Activated CD4-positive, alpha-beta T cell treated with anti-CD3 and anti-CD28 coated beads, Interleukin-10, Interleukin-2, amounts not matched to agents 100 ng/mL and 50 ng/mL, durations not matched to agents 16 hours and 8 hours (primary cell): ENCODE measurements around the gene BHLHA15.
A peak's percentile ranks its signal among the peaks of the same experiment; 100 is the strongest.

Source experiments
- DNase-seq: peaks from one replicate; pipeline ENCODE4 v3.0.0-alpha.2; 2020

BHLHA15 gene

DNA sequence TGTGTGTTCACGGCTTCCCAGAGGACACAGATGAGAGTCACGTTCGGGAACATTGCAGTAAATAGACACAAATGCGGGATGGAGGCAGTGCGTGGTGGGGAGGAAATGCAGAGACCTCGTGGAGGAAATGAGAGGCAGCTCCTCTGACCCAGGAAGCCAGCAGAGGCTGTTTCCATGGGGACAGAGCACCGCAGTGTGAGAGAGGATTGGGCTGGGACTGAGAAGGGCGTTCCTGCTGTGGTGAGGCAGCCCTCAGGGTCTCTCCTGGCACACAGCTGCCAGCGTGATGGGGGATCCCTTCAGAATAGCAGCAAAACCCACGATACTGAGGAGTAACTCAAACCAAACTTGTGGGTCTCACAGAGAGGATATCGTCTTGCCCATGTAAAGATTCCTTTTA, 21.7 kb upstream of the BHLHA15 start:
- DNase-seq, result no peak

DNA sequence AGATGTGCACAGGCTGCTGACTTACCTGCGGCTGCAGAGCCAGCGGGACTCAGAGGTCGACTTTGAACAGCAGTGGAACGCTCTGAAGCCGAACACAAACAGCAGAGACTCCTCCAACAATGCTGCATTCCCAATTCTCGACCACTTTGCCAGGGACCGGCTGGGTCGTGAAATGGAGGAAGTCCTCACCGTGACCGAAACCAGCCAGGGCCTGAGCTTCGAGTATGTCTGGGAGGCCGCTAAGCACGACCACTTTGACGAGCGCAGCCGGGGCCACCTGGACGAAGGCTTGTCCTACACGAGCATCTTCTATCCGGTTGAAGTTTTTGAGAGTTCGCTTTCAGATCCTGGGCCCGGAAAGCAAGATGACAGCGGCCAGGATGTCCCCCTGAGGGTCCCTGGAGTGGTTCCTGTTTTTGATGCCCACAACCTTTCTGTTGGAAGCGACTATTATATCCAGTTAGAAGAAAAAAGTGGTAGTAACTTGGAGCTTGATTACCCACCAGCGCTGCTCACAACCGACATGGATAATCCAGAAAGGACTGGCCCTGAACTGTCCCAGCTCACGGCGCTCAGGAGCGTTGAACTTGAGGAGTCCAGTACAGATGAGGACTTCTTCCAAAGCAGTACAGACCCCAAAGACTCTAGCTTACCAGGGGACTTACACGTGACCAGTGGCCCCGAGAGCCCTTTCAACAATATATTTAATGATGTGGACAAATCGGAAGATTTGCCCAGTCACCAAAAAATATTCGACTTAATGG, 19.4 kb upstream of the BHLHA15 start:
- DNase-seq, result no peak

DNA sequence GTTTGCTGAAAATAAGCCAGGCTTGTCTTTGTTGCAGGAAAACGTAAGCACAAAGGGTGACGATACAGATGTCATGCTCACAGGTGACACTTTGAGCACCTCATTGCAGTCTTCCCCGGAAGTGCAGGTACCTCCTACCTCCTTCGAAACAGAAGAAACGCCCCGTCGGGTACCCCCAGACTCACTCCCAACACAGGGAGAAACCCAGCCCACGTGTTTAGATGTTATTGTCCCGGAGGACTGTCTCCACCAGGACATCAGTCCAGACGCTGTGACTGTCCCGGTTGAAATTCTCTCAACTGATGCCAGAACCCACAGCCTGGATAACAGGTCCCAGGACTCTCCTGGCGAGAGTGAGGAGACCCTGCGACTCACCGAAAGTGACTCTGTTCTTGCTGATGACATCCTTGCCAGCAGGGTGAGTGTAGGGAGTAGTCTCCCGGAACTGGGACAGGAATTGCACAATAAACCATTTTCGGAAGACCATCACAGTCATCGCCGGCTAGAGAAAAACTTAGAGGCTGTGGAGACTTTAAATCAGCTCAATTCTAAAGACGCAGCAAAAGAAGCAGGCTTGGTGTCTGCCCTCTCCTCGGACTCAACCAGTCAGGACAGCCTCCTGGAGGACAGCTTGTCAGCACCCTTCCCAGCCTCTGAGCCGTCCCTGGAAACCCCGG, 18.3 kb upstream of the BHLHA15 start:
- no peak for DNase-seq

DNA sequence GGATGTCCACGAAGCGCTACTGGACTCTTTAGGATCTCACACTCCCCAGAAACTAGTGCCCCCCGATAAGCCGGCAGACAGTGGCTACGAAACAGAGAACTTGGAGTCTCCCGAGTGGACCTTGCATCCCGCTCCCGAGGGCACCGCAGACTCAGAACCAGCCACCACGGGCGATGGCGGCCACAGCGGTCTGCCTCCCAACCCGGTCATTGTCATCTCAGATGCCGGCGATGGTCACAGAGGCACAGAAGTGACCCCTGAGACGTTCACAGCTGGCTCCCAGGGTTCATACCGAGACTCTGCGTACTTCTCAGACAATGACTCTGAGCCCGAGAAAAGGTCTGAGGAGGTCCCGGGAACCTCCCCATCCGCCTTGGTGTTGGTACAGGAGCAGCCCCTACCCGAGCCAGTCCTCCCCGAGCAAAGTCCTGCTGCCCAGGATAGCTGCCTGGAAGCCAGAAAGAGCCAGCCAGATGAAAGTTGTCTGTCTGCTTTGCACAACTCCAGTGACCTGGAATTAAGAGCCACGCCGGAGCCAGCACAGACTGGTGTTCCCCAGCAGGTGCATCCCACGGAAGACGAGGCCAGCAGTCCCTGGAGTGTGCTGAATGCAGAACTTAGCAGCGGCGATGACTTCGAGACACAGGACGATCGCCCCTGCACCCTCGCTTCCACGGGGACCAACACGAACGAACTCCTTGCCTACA, 17.6 kb upstream of the BHLHA15 start:
- no peak for DNase-seq

DNA sequence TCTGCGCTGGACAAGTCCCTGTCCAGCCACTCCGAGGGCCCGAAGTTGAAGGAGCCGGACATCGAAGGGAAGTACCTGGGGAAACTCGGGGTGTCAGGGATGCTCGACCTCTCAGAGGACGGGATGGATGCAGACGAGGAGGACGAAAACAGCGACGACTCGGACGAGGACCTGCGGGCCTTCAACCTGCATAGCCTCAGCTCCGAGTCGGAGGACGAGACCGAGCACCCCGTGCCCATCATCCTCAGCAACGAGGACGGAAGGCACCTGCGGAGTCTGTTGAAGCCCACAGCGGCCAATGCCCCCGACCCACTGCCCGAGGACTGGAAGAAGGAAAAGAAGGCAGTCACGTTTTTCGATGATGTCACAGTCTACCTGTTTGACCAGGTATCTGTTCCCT, 17.1 kb upstream of the BHLHA15 start:
- no peak for DNase-seq

DNA sequence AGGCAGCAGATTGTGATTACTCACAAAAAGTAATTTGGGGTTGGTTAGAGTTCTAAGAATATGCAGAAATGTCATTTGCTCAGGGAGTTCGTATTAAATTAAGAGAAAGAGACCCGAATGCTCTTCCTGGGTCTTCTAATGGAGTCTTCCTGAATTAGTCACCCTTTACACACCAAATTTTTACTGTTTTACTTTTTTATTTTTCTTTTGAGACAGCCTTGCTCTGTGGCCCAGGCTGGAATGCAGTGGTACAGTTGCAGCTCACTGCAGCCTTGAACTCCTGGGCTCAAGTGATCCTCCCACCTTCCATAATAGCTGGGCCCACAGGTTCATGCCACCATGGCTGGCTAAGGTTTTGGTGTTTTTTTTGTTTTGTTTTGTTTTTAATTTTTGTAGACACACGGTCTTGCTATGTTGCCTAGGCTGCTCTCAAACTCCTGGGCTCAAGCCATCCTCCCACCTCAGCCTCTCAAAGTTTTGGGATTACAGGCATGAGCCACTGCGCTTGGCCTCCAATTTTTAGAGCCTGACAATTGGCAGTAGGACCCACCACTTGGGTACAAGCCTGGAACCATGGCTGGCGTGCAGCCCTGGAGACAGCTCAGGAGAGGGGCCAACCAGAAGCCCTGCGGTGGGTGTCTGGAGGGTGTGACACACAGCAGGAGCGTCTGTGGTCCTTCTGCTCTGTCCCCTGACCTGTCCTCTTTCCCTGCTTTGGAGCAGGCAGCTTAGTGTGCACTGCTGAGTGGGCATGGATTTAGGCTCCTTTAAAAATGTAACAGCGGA, 16.4 kb upstream of the BHLHA15 start:
- DNase-seq, result no peak

DNA sequence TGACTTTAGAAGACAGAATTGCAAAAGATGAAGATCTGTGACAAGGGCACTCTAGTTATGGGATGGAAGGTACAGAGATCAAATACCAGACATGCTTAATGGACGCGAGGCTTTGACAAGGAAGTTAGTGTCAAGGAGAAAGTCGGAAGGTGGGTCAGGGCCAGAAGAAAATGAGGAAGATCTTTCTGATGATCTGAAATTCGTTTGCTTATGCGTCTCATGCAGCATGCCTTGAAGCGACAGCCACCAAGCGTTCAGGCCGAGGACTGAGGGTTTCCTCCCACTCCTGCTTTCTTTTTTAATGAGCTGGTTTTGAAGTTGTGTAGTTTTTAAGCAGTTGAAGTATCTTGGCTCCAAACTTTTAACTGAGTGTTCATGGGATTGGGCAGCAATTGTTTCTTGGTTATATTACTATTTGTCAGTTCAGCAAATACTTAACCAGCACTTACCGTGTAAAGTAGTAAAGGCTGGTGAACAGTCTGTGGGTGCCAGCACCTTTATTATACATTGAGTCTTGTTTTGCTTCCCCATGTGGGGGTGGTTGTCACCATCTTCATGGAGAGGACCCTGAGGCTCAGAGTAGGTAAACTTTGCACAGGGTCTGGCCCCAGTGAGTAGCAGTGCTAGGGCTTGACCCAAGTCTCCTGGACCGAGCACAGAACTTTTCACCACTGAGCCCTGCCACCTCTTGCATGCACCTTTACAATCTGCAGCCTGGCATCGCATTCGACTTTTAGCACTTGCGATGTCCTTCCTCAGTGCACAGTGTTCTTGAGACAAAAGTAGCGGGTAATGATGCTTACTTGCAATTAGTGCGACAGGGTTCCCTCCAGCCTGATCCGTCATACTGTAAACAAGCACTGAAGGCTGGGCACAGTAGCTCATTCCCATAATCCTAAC, 14.3 kb upstream of the BHLHA15 start:
- DNase-seq, result no peak

DNA sequence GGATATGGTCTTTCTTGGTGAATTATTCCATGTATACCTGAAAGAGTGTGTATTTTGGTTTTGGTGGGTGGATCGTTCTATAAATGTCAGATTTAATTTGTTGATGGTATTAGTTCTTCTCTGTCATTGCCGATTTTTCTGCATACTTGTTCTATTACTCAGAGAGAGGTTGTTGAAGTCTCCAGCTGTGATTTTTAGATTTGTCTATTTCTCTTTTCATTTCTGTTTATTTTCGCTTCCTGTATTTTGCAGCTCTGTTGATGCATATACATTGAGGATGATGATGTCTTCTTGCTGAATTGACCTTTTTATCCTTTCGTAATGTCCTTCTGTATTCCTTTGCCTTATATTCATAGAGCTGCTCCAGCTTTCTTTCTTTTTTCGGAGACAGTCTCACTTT, 12.1 kb upstream of the BHLHA15 start:
- DNase-seq, result no peak

DNA sequence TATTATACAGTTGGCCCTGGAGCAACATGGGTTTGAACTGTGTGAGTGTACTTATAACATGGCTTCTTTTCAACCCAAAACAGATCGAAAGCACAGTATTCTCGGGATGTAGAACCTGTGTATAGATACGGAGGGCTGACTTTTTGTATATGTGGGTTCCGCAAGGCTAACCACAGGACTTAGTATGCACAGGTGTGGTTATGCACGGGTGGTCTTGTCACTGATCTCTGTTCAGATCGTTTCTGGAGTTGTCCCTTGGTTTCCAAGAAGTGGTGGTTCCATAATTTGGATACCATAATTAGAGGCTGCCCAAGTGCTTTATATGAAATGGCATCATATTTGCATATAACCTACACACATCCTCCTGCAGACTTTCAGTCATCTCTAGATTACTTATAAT, 10.9 kb upstream of the BHLHA15 start:
- DNase-seq, result peak; percentile 20

DNA sequence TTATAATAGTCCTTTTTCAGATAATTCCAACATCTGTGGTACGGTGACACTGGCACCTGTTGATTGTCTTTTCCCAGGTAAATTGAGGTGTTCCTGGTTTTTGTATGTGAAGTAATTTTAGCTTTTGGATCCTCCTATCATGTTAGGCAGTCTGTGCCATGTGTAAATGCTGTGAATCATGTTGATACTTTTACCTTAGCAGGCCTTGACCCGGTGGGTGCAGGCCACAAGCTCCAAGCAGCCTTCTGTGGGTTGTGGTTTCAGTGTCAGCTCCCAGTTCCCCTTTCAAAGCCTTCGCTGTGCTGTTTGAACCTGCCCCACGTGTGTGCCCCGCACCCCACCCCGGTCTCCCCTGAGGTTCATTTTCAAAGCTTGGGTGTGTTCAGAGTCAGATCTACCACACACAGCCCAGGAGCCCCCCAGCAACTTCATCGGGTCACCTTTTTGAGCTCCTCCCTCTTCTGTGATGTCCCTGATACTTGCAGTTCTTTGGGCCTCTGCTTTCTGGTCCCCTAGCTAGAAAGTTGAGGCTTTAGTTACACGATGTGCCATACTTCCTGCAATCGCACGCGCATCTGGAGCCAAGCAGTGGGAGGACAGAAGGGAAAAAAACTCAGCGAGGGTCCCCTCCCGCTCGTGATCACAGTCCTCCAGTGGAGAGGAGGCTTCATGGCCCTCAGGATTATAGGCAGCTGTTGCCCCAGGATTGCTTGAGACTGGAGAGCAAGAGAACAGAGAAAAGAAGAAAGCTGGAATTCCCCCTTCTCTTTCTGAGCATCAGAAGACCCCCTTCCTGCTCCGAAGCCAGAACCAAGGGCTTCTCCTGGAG, 8.7 kb upstream of the BHLHA15 start:
- DNase-seq, result peak; percentile 82

DNA sequence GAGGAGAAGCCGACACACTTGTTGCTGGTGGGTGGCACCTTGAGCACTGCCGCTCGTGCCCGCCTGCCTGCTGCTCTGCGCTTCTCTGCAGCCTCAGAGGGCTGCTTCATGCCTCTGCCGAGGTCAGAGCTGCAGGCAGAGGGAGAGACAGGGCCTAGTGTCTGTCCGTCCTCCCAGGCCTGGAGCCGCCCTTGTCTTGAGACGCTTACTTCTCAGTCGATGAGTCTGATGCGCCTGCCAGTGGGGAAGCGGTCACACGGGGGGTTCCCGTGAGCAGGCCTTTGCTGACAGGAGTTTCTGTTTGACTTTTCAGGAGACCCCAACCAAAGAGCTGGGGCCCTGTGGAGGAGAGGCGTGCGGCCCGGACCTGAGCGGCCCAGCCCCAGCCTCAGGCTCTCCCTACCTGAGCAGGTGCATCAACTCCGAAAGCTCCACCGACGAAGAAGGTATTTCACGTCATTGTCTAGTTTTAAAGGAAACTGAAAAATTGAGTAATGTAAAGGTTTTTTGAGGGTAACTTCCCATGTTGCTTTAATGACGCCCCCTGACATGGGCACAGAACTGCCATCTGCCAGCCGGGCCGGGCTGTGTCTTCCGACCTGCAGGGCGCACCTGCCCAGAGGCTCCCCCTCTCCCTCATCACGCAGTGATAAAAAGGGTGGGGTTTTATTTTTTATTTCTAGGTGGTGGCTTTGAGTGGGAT, 7.8 kb upstream of the BHLHA15 start:
- no peak for DNase-seq

DNA sequence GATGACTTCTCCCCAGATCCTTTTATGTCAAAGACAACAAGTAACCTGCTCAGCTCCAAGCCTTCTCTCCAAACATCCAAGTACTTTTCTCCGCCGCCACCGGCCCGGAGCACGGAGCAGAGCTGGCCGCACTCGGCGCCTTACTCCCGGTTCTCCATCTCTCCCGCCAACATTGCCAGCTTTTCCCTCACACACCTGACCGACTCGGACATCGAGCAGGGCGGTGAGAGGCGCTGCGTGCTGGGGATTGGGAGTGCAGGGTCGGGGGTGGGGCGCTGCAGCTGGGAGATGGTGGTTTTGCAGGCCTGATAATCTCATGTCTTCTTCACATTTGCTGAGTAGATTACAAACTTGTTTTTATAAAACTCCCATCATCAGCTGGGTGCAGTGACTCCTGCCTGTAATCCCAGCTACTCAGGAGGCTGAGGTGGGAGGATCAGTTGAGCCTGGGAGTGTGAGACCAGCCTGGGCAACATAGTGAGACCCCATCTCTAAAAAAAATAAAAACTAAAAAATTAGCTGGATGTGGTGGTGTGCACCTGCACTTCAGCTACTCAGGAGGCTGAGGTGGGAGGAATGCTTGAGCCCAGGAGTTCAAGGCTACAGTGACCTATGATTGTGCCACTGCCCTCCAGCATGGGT, 7.2 kb upstream of the BHLHA15 start:
- no peak for DNase-seq

DNA sequence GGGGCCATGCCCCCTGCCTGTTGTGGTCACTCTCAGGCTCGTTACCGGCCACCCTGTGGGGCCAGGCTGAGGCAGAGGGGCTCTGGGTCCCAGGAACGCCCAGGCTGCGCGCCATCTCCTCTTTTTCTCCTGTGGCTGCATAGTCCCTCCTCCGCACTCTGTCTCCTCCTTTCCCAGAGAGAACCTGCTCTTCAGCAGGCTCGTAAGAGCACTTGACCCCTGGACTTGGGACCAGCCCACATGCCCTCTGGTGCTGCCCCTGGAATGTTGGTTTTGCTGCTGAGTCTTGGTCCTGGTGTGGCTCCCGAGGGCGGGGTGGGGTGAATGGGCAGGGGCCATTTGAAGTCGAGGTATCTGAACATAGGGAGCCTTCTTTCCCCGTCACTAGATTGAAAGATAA, 6.6 kb upstream of the BHLHA15 start:
- no peak for DNase-seq

DNA sequence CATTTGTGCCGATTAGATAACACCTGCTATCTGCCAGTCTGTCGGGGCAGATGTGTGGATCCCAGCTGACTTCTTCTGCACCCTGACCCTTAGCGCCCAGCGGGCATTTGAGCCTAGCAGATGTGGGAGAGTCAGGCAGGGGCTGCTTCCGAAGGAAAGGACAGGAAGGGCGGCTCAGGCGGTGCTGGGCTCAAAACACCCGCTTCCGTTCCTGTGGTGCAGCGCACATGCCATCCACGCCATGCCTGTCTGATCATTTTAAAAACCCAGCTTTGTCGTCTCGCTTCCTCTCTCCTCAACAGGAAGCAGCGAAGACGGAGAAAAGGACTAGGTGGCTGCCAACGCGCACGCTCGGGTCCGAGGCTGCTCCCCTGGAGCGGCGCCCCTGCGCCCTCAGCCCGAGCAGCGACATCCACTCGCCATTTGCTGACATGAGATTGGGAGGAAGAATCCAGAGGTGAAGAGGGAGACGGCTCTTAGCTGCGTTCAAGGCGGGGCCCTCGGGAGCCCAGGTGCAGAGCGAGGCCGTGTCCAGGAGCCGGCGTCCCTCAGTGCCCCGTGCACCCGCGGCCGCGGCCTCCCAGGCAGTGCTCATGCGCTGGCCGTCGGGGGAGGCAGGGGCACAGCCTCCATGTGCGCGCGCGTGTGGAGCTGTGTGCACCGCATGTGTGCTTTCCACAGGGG, 5.9 kb upstream of the BHLHA15 start:
- no peak for DNase-seq

DNA sequence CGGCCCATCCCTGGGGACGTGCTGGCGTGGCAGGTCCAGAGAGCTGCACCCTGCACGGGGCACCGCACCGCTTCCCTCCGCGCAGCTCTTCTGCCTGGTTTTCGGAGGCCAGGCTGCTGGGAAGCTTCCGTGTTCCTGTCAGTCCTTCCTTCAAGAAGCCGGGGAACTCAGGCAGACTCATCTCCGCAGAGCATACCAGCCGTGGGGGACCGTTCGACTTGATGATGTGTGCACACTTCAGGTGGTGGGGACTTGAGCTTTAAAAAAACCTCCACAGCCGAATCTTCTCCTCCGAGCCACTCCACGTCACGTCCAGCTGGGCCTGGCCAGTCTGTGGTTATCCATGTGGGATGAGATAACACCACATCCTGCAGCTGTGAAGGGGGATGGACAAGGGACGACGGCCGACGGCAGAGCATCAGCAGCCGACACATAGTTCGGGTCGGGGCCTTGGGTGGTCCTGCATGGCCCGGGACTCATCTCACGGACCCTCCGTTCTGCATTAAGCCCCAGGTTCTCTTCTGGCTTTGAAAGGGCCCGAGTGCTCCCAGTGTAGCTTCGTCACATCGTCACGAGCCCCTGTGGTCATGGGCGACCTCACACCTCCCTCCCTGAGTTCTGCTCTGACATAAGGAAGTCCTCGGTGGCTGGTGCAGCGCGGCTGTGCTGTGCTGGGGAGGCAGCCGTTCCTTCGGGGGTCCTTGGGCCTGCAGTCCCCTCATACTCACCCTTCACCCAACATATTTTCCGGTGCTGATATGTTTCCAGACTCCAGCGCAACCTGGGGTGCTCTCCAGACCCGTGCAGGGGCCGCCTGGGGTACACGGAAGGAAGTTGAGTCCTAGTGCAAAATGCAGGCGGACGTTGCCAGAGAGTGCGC, 4.5 kb upstream of the BHLHA15 start:
- DNase-seq, result no peak

DNA sequence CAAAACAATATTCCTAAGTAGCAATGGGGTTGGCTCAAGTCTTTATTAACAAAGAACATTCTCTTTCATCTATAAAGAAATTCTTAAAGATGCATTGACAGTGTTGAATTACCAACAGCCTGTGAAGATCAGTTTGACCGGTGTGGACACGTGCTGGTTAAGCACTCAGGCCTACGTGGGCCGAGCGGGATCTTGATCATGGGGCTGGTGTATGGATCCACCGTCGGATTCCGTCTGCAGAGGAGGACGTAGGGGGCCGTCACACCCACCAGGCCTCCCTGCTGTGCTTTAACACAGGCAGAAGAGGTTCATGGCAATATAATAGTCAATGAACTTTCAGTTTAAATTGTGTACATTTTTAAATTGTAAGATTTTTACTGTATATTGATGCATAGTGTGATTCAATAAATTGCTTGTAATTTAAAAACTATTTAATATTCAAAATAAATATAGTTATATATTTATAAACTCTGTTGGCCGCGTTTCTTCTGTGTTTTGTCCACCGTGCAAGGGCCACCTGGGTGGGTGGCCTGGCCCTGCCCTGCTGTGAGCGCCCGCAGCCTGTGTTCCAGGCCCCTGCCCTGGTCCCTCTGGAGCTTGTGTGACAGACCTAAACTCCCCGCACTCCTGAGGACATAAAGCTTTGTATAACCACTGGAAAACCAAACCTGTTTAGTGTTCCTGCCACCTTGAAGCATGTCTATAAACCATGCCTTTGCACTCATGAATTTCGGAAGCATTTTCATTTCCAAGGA, 1.9 kb upstream of the BHLHA15 start:
- no peak for DNase-seq

DNA sequence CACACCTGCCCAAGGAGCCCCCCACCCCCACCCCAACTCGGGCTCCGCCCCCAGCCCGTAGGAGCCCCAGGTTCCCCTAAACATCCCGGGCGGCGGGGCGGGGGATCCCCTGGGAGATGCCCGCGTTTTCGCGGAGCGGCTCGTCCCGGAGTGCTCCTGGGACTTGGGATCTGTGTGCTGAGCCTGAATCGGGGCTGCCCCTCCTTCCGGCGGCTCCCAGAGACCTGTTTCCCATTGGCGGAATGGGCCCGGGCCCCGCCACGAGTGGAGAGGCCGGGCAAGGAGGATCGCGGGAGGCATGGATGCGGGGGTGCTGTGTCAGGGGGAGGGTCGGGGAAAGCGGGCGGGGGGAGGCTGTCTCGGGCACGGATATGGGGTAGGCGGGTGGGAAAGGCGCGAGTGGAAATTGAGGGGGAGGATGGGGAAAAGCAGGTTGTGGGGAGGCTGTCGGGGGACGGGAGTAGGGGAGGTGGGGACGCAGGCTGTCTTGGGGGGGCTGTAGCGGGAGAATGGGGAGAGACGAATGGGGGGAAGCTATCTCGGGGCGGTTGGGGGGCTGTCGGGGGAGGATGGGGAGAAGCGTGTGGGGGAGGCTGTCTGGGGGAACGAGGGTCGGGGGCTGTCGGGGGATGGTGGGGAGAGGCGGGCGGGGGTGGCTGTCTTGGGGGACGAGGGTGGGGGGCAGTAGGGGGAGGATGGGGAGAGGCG, 572 bp upstream of the BHLHA15 start:
- DNase-seq, result no peak
